GM12801 (cell line): ENCODE measurements around the gene KAT6B.

Experiments used
- CTCF ChIP-seq: IDR thresholded peaks from one replicate; pipeline ENCODE4 v1.5.1; 2011; ENCODE audit warnings: control low read depth; ENCODE audit not compliant: insufficient read length; ENCODE audit errors: extremely low read depth

The KAT6B gene

GRCh38 chr10:74987339-74988053, 161.1 kb downstream of the KAT6B start:
- no peak for TF ChIP-seq CTCF

GRCh38 chr10:74988054-74988775, 161.8 kb downstream of the KAT6B start:
- TF ChIP-seq CTCF: no peak

GRCh38 chr10:74988832-74989561, 162.6 kb downstream of the KAT6B start:
- TF ChIP-seq CTCF: no peak

- TF ChIP-seq CTCF: no peak
Measured at GRCh38 chr10:74991435-74991834, 165.0 kb downstream of the KAT6B start.

GRCh38 chr10:74992068-74992467, 165.7 kb downstream of the KAT6B start:
- TF ChIP-seq CTCF: no peak

GRCh38 chr10:74993649-74994048, 167.2 kb downstream of the KAT6B start:
- TF ChIP-seq CTCF: no peak

- TF ChIP-seq CTCF: no peak
Measured at GRCh38 chr10:74994854-74995253, 168.5 kb downstream of the KAT6B start.
